ENCODE data around the gene ZNF664.

Gene ZNF664

DNA sequence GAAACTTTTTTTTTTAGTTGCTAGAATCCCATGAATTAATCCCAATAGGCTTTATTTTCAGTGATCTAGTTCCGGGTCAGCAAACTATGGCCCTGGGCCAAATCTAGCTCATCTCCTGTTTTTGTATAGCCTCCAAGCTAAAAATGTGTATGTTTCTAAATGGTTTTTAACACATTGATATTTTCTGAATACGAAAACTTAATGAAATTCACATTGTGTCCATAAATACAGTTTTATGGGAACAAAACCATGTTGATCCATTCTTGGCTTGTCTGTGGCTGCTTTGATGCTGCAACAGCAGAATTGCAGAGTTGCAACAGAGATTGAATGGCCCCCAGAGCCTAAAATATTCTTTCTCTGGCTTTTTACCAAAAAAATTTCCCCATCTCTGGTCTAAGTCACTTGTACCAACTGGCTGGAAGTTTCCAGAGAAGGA is 47.5 kb downstream of the ZNF664 start:
- TF ChIP-seq FOXK2 (IDR thresholded peaks at IDR 0.05) (no peak), L3MBTL2 (conservative IDR thresholded peaks at IDR 0.05) (no peak), SP1 (IDR thresholded peaks at IDR 0.05) (no peak), ELF4 (IDR thresholded peaks at IDR 0.05) (no peak), FOXA1 (IDR thresholded peaks at IDR 0.05) (no peak), SUZ12 (IDR thresholded peaks at IDR 0.05) (no peak), TARDBP (IDR thresholded peaks at IDR 0.05) (no peak), ZNF384 (IDR thresholded peaks at IDR 0.05) (no peak), HDGF (IDR thresholded peaks at IDR 0.05; ENCODE audit: borderline replicate concordance) (no peak), ARNT (IDR thresholded peaks at IDR 0.05) (no peak), NFRKB (IDR thresholded peaks at IDR 0.05) (no peak), FOXM1 (IDR thresholded peaks at IDR 0.05; ENCODE audit: borderline replicate concordance) (no peak), LEF1 (IDR thresholded peaks at IDR 0.05; ENCODE audit: borderline replicate concordance) (no peak), CTBP1 (IDR thresholded peaks at IDR 0.05; ENCODE audit: borderline replicate concordance) (no peak), BHLHE40 (IDR thresholded peaks at IDR 0.05; ENCODE audit: borderline replicate concordance) (no peak)
- TF ChIP-seq, protein P1, sequence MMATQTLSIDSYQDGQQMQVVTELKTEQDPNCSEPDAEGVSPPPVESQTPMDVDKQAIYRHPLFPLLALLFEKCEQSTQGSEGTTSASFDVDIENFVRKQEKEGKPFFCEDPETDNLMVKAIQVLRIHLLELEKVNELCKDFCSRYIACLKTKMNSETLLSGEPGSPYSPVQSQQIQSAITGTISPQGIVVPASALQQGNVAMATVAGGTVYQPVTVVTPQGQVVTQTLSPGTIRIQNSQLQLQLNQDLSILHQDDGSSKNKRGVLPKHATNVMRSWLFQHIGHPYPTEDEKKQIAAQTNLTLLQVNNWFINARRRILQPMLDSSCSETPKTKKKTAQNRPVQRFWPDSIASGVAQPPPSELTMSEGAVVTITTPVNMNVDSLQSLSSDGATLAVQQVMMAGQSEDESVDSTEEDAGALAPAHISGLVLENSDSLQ (IDR thresholded peaks at IDR 0.05) = no peak
- DNase-seq (ENCODE audit: extremely low spot score) = no peak
- POLR2A ChIA-PET = no interaction called here
- CTCF ChIA-PET = interaction anchor here (0.7 kb wide), 1 partner anchor 30 kb away, joined by 4 read pairs; no protein-coding TSS in a partner anchor

DNA sequence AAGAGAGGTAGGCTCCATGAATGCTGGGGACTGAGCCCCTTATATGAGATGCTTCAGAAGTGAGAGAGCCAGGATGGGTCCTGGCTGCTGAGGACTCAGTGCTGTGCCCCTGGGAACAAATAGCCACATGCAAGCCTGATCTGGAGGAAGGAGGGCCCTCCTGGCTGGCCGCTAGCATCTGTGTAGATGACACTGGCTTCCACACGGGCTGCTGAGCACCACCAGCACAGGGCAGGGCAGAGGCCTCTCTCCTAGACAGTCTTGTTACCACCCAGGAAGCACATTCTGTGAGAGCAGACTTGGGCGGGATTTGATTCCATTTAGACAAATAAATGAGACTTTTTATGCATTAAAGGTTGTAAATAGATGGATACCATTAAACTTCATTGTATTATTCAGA is 48.0 kb downstream of the ZNF664 start:
- no peak for DNase-seq (ENCODE audit: extremely low spot score)
- POLR2A ChIA-PET = no interaction called here
- CTCF ChIA-PET = no interaction called here
- TF ChIP-seq FOXA1 (IDR thresholded peaks at IDR 0.05) = no peak
- TF ChIP-seq, protein P1 (IDR thresholded peaks at IDR 0.05) = no peak
- no peak for TF ChIP-seq L3MBTL2 (conservative IDR thresholded peaks at IDR 0.05)

DNA sequence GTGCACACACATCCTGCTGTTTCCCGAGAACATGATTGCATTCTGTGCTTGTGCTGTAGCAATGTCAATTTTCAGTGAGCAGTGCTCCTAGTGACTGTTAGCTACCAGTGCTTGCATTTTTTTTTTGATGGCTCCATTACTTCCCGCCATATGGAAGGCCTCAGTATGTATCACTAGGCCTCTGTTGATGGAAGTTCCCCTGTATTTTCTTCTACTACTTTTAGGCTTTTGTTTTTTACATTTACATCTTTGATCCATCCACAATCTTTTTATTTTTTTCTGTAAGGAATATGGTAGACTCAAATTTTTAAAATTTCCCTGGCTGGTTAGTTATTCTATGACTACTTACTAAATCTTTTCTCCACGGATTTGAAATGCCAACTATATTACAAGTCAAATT is 49.1 kb downstream of the ZNF664 start:
- no peak for DNase-seq (ENCODE audit: extremely low spot score)
- CTCF ChIA-PET = no interaction called here
- TF ChIP-seq, protein P1 (IDR thresholded peaks at IDR 0.05) = no peak
- TF ChIP-seq NFRKB (IDR thresholded peaks at IDR 0.05) (no peak), L3MBTL2 (conservative IDR thresholded peaks at IDR 0.05) (no peak), TARDBP (IDR thresholded peaks at IDR 0.05) (no peak), HDGF (IDR thresholded peaks at IDR 0.05; ENCODE audit: borderline replicate concordance) (no peak), ZNF384 (IDR thresholded peaks at IDR 0.05) (no peak), FOXK2 (IDR thresholded peaks at IDR 0.05) (no peak), LEF1 (IDR thresholded peaks at IDR 0.05; ENCODE audit: borderline replicate concordance) (no peak), FOXA1 (IDR thresholded peaks at IDR 0.05) (no peak), FOXM1 (IDR thresholded peaks at IDR 0.05; ENCODE audit: borderline replicate concordance) (no peak), SP1 (IDR thresholded peaks at IDR 0.05) (no peak), ARNT (IDR thresholded peaks at IDR 0.05) (no peak), SUZ12 (IDR thresholded peaks at IDR 0.05) (no peak)
- POLR2A ChIA-PET = no interaction called here

DNA sequence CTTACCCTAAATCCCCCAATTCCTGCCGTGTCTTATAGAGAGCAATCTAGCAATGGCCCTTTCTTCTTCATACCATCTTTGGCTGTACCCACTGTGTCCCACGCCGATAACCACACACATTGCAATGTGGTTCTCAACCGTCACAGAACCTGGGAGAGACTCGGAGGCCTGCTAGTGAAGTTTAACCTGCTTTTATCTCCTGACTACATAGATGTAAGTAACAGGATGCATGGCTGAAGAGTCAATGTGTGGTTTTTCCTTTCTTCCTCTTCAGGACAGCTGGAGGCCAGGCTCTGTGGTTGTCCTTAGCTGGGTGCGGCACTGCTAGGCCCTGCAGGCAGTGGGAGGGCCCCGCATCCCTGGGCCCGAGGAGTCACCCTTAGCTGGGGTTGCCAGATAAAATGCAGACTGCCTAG is 51.3 kb downstream of the ZNF664 start:
- no peak for TF ChIP-seq NFRKB (IDR thresholded peaks at IDR 0.05)
- TF ChIP-seq LEF1 (IDR thresholded peaks at IDR 0.05; ENCODE audit: borderline replicate concordance) = no peak
- TF ChIP-seq SP1 (IDR thresholded peaks at IDR 0.05) = no peak
- TF ChIP-seq, protein P1 (IDR thresholded peaks at IDR 0.05) = no peak
- TF ChIP-seq FOXA1 (IDR thresholded peaks at IDR 0.05) = no peak
- no peak for TF ChIP-seq HDGF (IDR thresholded peaks at IDR 0.05; ENCODE audit: borderline replicate concordance)
- TF ChIP-seq ELF4 (IDR thresholded peaks at IDR 0.05) = no peak
- TF ChIP-seq ZNF384 (IDR thresholded peaks at IDR 0.05) = no peak
- TF ChIP-seq TARDBP (IDR thresholded peaks at IDR 0.05) = no peak
- TF ChIP-seq FOXM1 (IDR thresholded peaks at IDR 0.05; ENCODE audit: borderline replicate concordance) = no peak
- no peak for TF ChIP-seq SUZ12 (IDR thresholded peaks at IDR 0.05)
- TF ChIP-seq CTBP1 (IDR thresholded peaks at IDR 0.05; ENCODE audit: borderline replicate concordance) = no peak
- no peak for TF ChIP-seq L3MBTL2 (conservative IDR thresholded peaks at IDR 0.05)
- no peak for TF ChIP-seq FOXK2 (IDR thresholded peaks at IDR 0.05)
- TF ChIP-seq BHLHE40 (IDR thresholded peaks at IDR 0.05; ENCODE audit: borderline replicate concordance) = no peak
- ChIA-PET CTCF (no interaction called here), POLR2A (no interaction called here)
- DNase-seq (ENCODE audit: extremely low spot score) = no peak

DNA sequence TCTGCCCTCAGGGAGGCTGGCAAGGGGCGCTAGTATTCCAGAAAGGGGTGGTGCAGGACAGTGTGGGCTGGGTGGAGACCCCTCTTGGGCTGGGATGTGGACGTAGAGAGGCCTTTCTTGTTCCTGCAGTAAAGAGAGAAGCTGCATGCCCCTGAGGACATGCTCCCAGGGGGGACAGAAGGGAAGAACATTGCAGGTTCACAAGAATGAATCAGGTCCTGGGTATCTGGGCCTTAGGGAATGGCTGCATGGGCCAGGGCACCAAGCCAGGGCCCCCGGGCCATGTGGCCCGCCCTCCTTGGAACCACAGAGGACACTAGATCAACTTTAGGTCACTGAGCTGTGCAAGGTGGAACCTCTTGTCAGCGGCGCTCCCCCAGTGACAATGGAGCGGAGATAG is 51.8 kb downstream of the ZNF664 start:
- ChIA-PET CTCF (no interaction called here), POLR2A (no interaction called here)
- TF ChIP-seq LEF1 (IDR thresholded peaks at IDR 0.05; ENCODE audit: borderline replicate concordance) (no peak), FOXM1 (IDR thresholded peaks at IDR 0.05; ENCODE audit: borderline replicate concordance) (no peak), BHLHE40 (IDR thresholded peaks at IDR 0.05; ENCODE audit: borderline replicate concordance) (no peak), FOXA1 (IDR thresholded peaks at IDR 0.05) (no peak)
- TF ChIP-seq, protein P1 (IDR thresholded peaks at IDR 0.05) = no peak
- no peak for DNase-seq (ENCODE audit: extremely low spot score)

Data from HEK293T (cell line).